GM18505 (cell line): ENCODE results near the gene ZKSCAN1.

ENCODE experiments used
- ATAC-seq: cut with Tn5 transposase; IDR thresholded peaks from one replicate; pipeline ENCODE4 v1.9.1; 2021; ENCODE audit not compliant: unreplicated experiment
- POLR2A ChIP-seq: IDR thresholded peaks from 4 replicates; pipeline ENCODE4 v1.6.1; 2011; ENCODE audit warnings: borderline replicate concordance; ENCODE audit not compliant: insufficient read depth, insufficient read length; ENCODE audit errors: extremely low read depth

The ZKSCAN1 gene

DNA sequence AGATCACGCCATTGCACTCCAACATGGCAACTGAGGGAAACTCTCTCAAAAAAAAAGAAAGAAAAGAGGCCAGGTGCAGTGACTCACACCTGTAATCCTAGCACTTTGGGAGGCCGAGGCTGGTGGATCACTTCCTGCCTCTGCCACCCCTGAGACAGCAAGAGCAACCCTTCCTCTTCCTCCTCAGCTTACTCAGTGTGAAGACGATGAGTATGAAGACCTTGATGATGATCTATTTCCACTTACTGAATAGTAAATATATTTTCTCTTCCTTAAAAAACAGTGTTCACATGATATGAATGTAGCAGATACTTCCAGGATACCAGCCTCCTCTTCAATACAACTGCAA, 2.1 kb upstream of the ZKSCAN1 start:
- TF ChIP-seq POLR2A: no peak
- ATAC-seq: no peak

DNA sequence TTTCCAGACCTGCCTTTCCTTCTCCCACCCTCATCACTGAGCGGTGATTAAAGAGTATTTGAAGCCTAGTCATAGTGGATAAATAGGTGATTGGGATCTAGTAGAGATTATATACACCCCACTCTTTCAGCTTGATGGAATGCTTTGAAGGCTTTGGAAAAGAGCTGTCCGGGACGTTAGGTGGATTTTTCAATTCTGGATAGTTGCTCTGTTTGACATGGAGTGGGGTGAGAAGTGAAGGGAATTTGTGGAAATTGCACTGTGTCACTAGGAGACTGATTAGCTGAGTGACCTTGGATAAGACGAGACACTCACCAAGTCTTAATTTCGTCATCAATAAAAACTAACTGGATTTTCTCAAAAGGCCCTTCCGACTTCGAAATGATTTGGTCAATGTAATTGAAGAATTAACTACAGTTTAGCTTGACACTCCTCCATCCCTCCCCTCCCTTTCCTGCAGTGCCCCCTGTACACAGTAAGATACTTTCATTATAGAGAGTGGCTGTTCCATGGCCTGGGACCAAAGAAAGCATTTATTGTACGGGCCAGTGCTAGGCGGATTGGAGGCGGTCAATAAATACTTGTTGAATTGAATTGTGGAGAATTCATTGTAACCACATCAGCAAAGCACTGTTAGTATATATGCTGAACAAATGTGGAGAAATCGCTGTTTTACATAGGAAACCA, 962 bp downstream of the ZKSCAN1 start:
- no peak for ATAC-seq
- TF ChIP-seq POLR2A: no peak

DNA sequence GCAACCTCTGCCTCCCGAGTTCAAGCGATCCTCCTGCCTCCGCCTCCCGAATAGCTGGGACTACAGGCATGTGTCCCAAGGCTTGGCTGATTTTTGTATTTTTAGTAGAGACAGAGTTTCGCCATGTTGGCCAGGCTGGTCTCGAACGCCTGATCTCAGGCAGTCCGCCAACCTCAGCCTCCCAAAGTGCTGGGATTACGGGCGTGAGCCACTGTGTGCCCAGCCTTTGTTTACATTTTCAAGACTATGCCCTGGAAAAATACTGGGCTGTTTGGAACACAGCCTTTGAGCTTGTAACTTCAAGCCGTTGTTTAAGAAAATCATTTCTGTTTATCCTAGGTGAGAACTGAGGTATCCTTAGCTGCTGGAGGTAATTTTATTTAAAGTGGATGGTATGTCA, 1.9 kb downstream of the ZKSCAN1 start:
- no peak for ATAC-seq
- no peak for TF ChIP-seq POLR2A

DNA sequence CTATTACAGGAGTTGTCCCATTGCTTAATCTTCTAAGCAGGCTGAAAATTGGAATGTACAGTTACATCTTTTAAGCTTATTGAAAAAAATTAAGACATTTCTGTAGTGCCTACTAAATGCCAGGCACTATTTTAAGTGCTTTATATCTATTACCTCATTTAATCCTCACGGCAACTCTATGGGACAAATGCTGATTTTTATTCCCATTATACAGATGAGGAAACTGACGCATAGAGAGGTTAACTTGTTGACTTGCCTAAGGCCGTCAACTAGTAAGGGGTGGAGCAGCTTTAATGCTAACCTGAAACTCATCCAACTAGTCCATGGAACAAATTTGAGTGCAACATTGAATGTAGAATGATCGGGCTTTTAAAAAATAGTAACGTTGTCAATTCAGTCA, 2.5 kb downstream of the ZKSCAN1 start:
- ATAC-seq: no peak
- TF ChIP-seq POLR2A: no peak

DNA sequence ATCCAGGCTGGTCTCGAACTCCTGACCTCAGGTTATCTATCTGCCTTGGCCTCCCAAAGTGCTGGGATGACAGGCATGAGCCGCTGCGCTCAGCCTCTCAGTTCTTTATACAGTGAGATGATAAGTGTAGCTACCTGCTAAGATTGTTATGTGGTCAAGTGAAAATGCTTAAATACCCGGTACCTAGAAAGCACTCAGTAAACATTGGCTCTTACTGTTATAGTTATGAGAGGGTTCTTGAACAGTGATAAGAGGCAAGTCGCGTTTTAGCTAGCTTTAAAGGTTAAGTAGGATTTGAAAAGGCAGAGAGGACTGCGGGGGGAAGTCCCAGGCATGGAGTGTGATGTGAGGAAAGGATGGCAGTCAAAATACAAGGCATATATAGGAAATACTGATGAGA, 4.5 kb downstream of the ZKSCAN1 start:
- ATAC-seq: no peak
- TF ChIP-seq POLR2A: no peak

DNA sequence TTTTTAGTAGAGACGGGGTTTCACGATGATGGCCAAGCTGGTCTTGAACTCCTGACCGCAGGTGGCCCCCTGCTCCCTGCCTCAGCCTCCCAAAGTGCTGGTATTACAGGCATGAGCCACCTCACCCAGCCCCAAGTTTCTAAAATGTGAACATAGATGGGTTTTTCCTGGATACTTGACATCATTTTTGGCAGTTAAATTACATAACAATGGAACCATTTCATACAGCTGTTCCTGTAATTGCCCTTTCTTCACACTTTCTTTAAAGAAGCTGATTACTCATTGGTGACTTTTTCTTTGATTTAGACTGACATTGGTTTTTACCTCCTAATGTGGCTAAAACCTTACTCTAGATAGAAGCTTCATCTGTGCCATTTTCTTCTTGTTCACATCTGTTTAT, 5.9 kb downstream of the ZKSCAN1 start:
- TF ChIP-seq POLR2A: no peak
- ATAC-seq: no peak

DNA sequence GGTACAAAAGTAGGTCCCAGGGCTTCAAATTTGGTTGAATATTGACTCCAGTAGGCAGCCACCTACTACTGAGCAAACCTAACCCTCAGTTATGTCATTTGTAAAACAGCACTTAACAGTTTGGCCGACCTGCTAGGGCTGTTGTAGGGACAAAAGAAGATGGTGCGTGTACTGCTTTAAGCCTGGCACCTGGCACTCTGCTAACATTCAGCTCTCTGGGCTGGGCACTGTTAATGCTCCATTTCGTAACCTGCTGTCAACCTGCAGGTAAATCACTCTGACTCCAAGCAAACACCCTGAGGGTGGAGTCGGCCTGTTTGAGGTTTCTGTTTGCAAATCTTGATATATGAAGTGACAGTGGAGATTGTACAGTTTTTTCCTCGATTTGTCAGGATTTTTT, 7.2 kb downstream of the ZKSCAN1 start:
- no peak for TF ChIP-seq POLR2A
- ATAC-seq: no peak

DNA sequence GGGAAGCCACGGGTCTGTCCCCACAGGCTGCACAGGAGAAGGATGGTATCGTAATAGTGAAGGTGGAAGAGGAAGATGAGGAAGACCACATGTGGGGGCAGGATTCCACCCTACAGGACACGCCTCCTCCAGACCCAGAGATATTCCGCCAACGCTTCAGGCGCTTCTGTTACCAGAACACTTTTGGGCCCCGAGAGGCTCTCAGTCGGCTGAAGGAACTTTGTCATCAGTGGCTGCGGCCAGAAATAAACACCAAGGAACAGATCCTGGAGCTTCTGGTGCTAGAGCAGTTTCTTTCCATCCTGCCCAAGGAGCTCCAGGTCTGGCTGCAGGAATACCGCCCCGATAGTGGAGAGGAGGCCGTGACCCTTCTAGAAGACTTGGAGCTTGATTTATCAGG, 8.1 kb downstream of the ZKSCAN1 start:
- no peak for TF ChIP-seq POLR2A
- ATAC-seq: no peak

DNA sequence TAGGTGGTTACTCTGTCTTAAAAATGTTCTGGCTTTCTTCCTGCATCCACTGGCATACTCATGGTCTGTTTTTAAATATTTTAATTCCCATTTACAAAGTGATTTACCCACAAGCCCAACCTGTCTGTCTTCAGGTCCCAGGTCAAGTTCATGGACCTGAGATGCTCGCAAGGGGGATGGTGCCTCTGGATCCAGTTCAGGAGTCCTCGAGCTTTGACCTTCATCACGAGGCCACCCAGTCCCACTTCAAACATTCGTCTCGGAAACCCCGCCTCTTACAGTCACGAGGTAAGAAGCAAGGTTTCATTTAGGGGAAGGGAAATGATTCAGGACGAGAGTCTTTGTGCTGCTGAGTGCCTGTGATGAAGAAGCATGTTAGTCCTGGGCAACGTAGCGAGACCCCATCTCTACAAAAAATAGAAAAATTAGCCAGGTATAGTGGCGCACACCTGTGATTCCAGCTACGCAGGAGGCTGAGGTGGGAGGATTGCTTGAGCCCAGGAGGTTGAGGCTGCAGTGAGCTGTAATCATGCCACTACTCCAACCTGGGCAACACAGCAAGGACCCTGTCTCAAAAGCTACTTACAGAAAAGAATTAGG, 8.7 kb downstream of the ZKSCAN1 start:
- no peak for TF ChIP-seq POLR2A
- ATAC-seq: no peak

DNA sequence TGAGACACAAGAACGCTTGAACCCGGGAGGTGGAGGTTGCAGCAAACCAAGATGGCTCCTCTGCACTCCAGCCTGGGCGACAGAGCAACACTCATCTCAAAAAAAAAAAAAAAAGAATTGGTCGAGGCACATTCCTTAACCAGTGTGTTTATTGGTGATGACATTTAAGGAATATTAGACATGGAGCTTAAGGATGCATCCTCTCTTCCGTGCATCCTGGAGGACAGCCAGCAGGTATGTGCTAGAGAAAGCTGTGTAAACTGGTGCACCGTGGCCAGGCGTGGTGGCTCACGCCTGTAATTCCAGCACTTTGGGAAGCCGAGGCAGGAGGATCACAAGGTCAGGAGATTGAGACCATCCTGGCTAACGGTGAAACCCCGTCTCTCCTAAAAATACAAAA, 11.8 kb downstream of the ZKSCAN1 start:
- ATAC-seq: no peak
- no peak for TF ChIP-seq POLR2A

DNA sequence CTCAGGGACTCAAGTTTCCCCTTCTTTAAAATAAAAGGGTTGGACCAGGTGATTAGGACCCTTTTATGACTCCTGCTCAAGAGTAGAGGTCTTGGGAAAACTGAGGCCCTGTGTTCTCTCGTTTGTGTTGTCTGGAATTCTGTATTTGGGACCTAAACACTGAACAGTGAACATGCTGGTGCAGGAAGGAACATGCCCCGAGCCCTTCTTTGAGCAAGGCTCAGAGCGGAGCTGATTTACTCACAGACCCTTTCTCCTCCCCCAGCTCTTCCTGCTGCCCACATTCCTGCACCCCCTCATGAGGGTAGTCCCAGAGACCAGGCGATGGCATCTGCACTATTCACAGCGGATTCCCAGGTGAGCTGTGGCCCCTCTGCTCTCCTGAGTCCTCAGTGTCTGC, 14.2 kb downstream of the ZKSCAN1 start:
- no peak for TF ChIP-seq POLR2A
- no peak for ATAC-seq

DNA sequence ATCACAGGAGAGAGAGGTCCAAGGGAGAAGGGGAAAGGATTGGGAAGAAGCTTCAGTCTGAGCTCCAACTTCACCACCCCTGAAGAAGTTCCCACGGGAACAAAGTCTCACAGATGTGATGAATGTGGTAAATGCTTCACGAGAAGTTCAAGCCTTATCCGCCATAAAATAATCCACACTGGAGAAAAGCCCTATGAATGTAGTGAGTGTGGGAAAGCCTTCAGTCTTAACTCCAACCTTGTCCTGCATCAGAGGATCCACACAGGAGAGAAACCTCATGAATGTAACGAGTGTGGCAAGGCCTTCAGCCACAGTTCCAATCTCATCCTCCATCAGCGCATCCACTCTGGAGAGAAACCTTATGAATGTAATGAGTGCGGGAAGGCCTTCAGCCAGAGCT, 18.1 kb downstream of the ZKSCAN1 start:
- no peak for TF ChIP-seq POLR2A
- no peak for ATAC-seq

DNA sequence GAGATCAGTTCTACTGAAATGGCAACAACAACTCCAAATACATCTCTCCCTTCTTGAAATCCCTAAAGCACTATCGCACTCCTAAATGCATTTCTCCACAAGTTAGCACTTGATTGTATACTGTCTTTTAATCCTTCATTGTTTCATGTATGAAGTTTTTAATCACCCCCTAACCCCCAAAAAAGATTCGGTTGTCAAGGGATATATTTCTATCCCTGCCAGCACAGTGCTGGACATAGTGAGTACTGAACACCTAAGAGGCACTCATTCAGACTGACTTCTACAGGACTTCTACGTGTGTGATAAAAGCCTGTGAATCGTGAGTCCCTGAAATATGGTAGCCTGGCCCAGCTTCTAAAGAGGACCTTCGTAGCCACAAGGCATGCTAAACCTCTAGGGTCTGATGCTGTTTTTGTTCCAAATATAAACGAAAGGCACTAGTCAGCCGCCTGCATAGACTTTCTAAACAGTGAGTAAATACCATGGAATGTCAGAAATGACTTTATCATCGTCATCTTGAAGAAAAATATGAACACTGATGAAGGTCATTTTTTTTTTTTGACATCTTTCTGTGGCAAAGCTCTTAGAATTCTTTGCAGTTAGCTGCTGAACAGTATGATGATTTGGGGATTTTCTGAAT, 19.6 kb downstream of the ZKSCAN1 start:
- no peak for TF ChIP-seq POLR2A

DNA sequence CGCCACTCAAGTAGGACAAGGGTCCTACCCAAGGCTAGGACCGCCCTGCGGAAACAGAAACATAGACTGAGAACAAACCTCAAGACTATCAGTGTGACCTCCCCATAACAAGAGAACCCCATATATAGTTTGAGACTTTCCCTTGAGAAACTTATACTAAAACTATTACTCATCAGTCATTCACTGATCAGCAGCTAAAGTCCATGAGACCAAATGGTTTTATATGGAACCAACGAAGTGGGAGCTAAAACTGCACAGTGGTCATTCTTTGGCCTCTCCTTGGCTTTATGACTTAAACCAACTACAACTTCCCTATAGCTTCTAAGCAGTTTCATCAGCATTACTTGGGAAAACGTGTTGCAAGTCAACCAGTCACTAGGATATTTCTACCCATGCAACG, 20.5 kb downstream of the ZKSCAN1 start:
- no peak for ATAC-seq
- no peak for TF ChIP-seq POLR2A

More for the DNA sequence above, 19.6 kb downstream of the ZKSCAN1 start:
- no peak for ATAC-seq
